Naive thymus-derived CD4-positive, alpha-beta T cell (primary cell): ENCODE results near the gene VPS13C. TPM values are rescaled to one million over a fixed set of nuclear protein-coding genes. Genes with fewer than 3 reads are reported as not detected.
A peak's percentile ranks its signal among the peaks of the same experiment; 100 is the strongest.
"Not testable (repeated sequence)": the region's sequence is repeated elsewhere in the genome, so short reads cannot be mapped to it uniquely, and the experiment has no call there.

Source experiments
- ATAC-seq: fragments of 150-1000 bp; cut with Tn5 transposase; 2 replicates; pipeline ENCODE4 v1.10.0; 2021; ENCODE audit warnings: mild to moderate bottlenecking, moderate library complexity
- CTCF ChIA-PET: fragments of 350-600 bp; sonication (Branson Sonifier 250); formaldehyde crosslinking; loops from one replicate; lab custom pipeline; 2021; ENCODE audit warnings: antibody characterized with exemption; lab: Charles Lee
- POLR2A ChIA-PET: fragments of 350-600 bp; sonication (Branson Sonifier 250); formaldehyde crosslinking; loops from one replicate; lab custom pipeline; 2021; ENCODE audit warnings: antibody characterized with exemption, inconsistent platforms; lab: Charles Lee
- DNase-seq, 9 donors: peaks; one replicate each; pipeline versions ENCODE4 v3.0.0 to v3.0.0-alpha.2; 2020 to 2022; ENCODE audit warnings: mixed read lengths in 1 of 9
- H3K27ac ChIP-seq: one replicate; pipeline ENCODE4 v1.7.0; 2013; ENCODE audit warnings: mild to moderate bottlenecking, low read depth, low read length, moderate library complexity
- H3K27me3 ChIP-seq, 2 donors: one replicate each; pipeline ENCODE4 v1.7.0; 2013; ENCODE audit warnings: low read length in 2 of 2, mild to moderate bottlenecking in 2 of 2, moderate library complexity in 2 of 2; ENCODE audit not compliant: control insufficient read depth in 2 of 2, insufficient read depth in 2 of 2
- H3K36me3 ChIP-seq, 3 experiments: 1 replicate in 2 of 3; 2 replicates in 1 of 3; pipeline ENCODE4 v1.7.0; 2013; ENCODE audit warnings: low read length in 3 of 3, mild to moderate bottlenecking in 3 of 3, moderate library complexity in 1 of 3; ENCODE audit not compliant: insufficient read depth in 3 of 3, control insufficient read depth in 2 of 3
- H3K4me1 ChIP-seq, 2 donors: one replicate each; pipeline ENCODE4 v1.7.0; 2013; ENCODE audit warnings: low read length in 2 of 2, mild to moderate bottlenecking in 2 of 2, moderate library complexity in 1 of 2; ENCODE audit not compliant: control insufficient read depth in 2 of 2, insufficient read depth in 2 of 2
- H3K4me3 ChIP-seq: 2 replicates; pipeline ENCODE4 v1.7.0; 2013; ENCODE audit warnings: mild to moderate bottlenecking, low read length
- H3K9me3 ChIP-seq, 3 experiments: 1 replicate in 2 of 3; 2 replicates in 1 of 3; pipeline ENCODE4 v1.7.0; 2013; ENCODE audit warnings: low read length in 3 of 3; ENCODE audit not compliant: control insufficient read depth in 2 of 3
- H3K27ac Mint-ChIP-seq, 9 donors: one replicate each; pipeline ENCODE4 v1.8.0; 2020 to 2022; ENCODE audit warnings: mixed read lengths in 9 of 9, mild to moderate bottlenecking in 8 of 9, moderate library complexity in 5 of 9, inconsistent platforms in 2 of 9
- H3K27me3 Mint-ChIP-seq, 5 donors: one replicate each; pipeline ENCODE4 v1.8.0; 2021 to 2022; ENCODE audit warnings: mixed read lengths in 5 of 5, mild to moderate bottlenecking in 1 of 5
- H3K36me3 Mint-ChIP-seq, 5 donors: one replicate each; pipeline ENCODE4 v1.8.0; 2020 to 2022; ENCODE audit warnings: mixed read lengths in 5 of 5, mild to moderate bottlenecking in 3 of 5, inconsistent platforms in 1 of 5
- H3K4me1 Mint-ChIP-seq, 7 donors: one replicate each; pipeline ENCODE4 v1.8.0; 2020 to 2022; ENCODE audit warnings: mixed read lengths in 7 of 7, mild to moderate bottlenecking in 3 of 7, inconsistent platforms in 1 of 7
- H3K4me3 Mint-ChIP-seq, 10 donors: one replicate each; pipeline ENCODE4 v1.8.0; 2020 to 2022; ENCODE audit warnings: mild to moderate bottlenecking in 10 of 10, mixed read lengths in 10 of 10, moderate library complexity in 6 of 10, inconsistent platforms in 2 of 10
- H3K9me3 Mint-ChIP-seq, 11 donors: one replicate each; pipeline ENCODE4 v1.8.0; 2020 to 2022; ENCODE audit warnings: mixed read lengths in 11 of 11, mild to moderate bottlenecking in 4 of 11, inconsistent platforms in 1 of 11, moderate library complexity in 1 of 11
- intact Hi-C, 2 donors: fragments of 100-400 bp; cut with micrococcal nuclease; formaldehyde crosslinking; loops; one replicate each; pipeline ENCODE4 v1.15.1; 2023
- polyA plus RNA-seq, 2 donors: library from polyadenylated mRNA; unstranded; fragments of 300-500 nt; fragmentation: Illumina TruSeq; gene quantifications; one replicate each; pipeline ENCODE4 v1.2.3, GENCODE V29; 2021
- total RNA-seq, 6 experiments: library from RNA in 5 of 6; stranded (reverse) in 5 of 6; gene quantifications; 1 replicate in 5 of 6; 2 replicates in 1 of 6; pipeline ENCODE4 v1.2.3 and lab custom pipeline; 2021 to 2026

The VPS13C gene
- total and polyA plus RNA-seq, 7 experiments from 2014 or later, result 12.7 to 159 (median 108) TPM

DNA sequence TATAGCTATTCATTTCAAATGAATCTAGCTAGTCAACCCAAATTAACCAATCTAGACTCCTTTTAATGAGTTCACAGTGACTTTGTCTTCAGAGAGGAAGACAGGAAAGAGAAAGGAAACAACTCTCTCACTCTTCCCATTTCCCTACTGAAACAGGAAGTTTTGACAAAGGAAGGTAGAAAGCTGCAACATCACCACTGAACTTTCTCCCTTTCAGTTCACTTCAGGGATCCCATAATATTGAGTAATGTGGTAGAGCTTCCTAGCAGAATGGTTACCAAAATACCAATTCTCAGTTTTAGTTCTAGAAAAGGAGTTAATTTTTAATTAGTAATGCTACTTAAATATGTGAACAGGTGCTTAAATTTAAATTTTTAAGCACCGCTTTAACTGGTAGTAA is 7.5 kb downstream of the VPS13C start:
- no peaks in the 10 kb centered on the region for H3K9me3 ChIP-seq
- peaks cover 10 to 16% of the 10 kb centered on the region in 2 donors for H3K4me1 ChIP-seq
- H3K27ac ChIP-seq, result no peak overlapping the region
- Mint-ChIP-seq H3K4me3 (peak overlapping the region in 1 of 10 donors; percentile 55), H3K27ac (peak overlapping the region in 2 of 9 donors; percentile 26 to 34), H3K27me3 (no peaks in the 10 kb centered on the region), H3K9me3 (peaks cover 0 to 5% (median 0%) of the 10 kb centered on the region in 11 donors), H3K4me1 (peaks cover 33 to 74% (median 68%) of the 10 kb centered on the region in 7 donors), H3K36me3 (peaks cover 0 to 20% (median 5%) of the 10 kb centered on the region in 5 donors)
- ChIA-PET CTCF (interaction anchor here (0.9 to 1.9 kb wide), 2 partner anchors 14 to 85 kb away, joined by 5 read pairs; partner anchors contain the start of gene C2CD4A), POLR2A (no interaction called here)
- no peaks in the 10 kb centered on the region for H3K36me3 ChIP-seq
- H3K4me3 ChIP-seq, result no peak overlapping the region
- no peaks in the 10 kb centered on the region for H3K27me3 ChIP-seq
- intact Hi-C loops, result no loop called here
- DNase-seq (no peak), ATAC-seq (no peak)

DNA sequence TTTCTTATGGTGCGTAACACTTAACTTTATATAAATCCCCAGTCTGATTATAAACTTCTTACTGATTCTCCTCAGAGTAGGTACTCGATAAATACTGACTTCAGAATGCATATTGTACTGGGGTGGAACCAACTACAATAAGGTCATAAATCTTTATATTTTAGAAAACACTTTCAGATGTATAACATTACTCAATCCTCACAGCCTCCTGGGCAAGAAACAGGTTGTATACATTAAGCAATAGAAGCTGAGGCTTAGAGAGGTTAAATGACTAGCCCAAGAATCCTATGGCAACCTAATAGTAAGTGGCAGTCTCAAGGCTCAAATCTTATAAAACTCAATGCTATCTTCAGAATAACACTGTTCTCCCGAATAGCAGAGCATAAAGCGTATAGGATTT is 9.1 kb downstream of the VPS13C start:
- H3K4me1 ChIP-seq, result peaks cover 13 to 16% of the 10 kb centered on the region in 2 donors
- H3K27me3 ChIP-seq, result no peaks in the 10 kb centered on the region
- Mint-ChIP-seq H3K9me3 (peaks cover 0 to 5% (median 0%) of the 10 kb centered on the region in 11 donors), H3K4me1 (peaks cover 30 to 76% (median 67%) of the 10 kb centered on the region in 7 donors), H3K36me3 (peaks cover 0 to 13% (median 5%) of the 10 kb centered on the region in 5 donors), H3K4me3 (peak overlapping the region in 1 of 10 donors; percentile 12), H3K27me3 (no peaks in the 10 kb centered on the region), H3K27ac (no peak overlapping the region)
- ATAC-seq (no peak), DNase-seq (no peak)
- H3K9me3 ChIP-seq, result no peaks in the 10 kb centered on the region
- H3K36me3 ChIP-seq, result no peaks in the 10 kb centered on the region
- ChIA-PET CTCF (interaction anchor here (1.2 kb wide), 1 partner anchor 9 kb away, joined by 4 read pairs; the partner anchor contains the start of gene VPS13C), POLR2A (no interaction called here)
- intact Hi-C loops, result no loop called here
- H3K27ac ChIP-seq, result no peak overlapping the region
- no peak overlapping the region for H3K4me3 ChIP-seq

DNA sequence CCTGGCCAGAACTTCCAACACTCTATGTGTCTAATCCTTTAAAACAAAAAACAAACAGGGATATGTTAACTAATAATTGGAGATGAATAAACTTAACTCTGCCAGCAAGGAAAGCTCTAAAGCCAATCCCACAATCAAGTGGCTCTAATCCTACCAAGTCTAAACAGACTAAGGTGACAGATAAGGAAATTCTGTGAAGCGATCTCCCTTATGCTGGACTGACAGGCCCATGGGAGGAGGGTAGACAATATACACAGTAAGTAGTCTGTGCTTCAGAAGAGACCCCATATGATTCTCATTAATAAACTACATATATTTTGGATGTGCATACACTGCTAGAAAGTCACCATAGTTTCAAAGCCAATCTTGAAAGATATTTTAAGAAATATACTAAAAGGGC is 10.1 kb downstream of the VPS13C start:
- intact Hi-C loops, result no loop called here
- Mint-ChIP-seq H3K36me3 (peaks cover 0 to 13% (median 5%) of the 10 kb centered on the region in 5 donors), H3K4me3 (no peak overlapping the region), H3K27me3 (no peaks in the 10 kb centered on the region), H3K27ac (peak overlapping the region in 2 of 9 donors; percentile 4 to 61), H3K9me3 (peaks cover 0 to 5% (median 0%) of the 10 kb centered on the region in 11 donors), H3K4me1 (peaks cover 33 to 76% (median 67%) of the 10 kb centered on the region in 7 donors)
- ChIA-PET CTCF (no interaction called here), POLR2A (no interaction called here)
- Histone ChIP-seq H3K27me3 (no peaks in the 10 kb centered on the region), H3K9me3 (no peaks in the 10 kb centered on the region), H3K27ac (no peak overlapping the region), H3K36me3 (no peaks in the 10 kb centered on the region), H3K4me3 (no peak overlapping the region), H3K4me1 (peaks cover 10 to 15% of the 10 kb centered on the region in 2 donors)
- ATAC-seq (no peak), DNase-seq (no peak)

DNA sequence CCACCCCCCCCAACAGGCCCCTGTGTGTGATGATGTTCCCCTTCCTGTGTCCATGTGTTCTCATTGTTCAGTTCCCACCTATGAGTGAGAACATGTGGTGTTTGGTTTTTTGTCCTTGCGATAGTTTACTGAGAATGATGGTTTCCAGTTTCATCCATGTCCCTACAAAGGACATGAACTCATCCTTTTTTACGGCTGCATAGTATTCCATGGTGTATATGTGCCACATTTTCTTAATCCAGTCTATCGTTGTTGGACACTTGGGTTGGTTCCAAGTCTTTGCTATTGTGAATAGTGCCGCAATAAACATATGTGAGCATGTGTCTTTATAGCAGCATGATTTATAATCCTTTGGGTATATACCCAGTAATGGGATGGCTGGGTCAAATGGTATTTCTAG is 12.0 kb downstream of the VPS13C start:
- DNase-seq, H3K9me3 ChIP-seq, H3K27me3 Mint-ChIP-seq, ATAC-seq, POLR2A ChIA-PET, H3K27ac Mint-ChIP-seq, H3K27ac ChIP-seq, H3K4me3 ChIP-seq, CTCF ChIA-PET, H3K36me3 ChIP-seq, intact Hi-C loops, H3K4me1 ChIP-seq, H3K4me3 Mint-ChIP-seq, H3K9me3 Mint-ChIP-seq, H3K27me3 ChIP-seq: not testable (repeated sequence)
- peaks cover 18 to 62% (median 54%) of the 10 kb centered on the region in 7 donors for H3K4me1 Mint-ChIP-seq
- H3K36me3 Mint-ChIP-seq, result peaks cover 0 to 16% (median 5%) of the 10 kb centered on the region in 5 donors

DNA sequence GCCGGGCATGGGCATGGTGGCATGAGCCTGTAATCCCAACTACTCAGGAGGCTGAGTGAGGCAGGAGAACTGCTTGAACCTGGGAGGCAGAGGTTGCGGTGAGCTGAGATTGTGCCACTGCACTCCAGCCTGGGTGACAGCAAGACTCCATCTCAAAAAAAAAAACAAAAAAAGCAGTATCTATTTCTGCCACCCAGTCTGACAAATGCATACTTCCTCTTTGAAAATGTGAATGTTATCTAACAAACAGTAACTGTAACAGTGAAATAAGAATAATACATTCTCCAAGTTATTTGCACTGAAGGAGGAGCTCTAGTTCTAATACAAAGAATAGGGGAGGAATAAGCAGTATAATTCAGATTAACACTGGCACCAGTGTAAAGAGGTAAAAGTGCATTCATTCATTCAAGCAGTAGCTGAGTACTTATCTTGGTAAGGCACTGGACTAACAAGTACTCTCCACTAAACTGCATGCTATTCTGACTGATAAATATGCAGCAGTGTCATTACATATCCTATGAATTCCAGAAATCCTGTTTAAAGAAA is 12.9 kb downstream of the VPS13C start:
- POLR2A ChIA-PET, result no interaction called here
- peaks cover 16 to 54% (median 47%) of the 10 kb centered on the region in 7 donors for H3K4me1 Mint-ChIP-seq
- H3K27ac ChIP-seq, result no peak overlapping the region

DNA sequence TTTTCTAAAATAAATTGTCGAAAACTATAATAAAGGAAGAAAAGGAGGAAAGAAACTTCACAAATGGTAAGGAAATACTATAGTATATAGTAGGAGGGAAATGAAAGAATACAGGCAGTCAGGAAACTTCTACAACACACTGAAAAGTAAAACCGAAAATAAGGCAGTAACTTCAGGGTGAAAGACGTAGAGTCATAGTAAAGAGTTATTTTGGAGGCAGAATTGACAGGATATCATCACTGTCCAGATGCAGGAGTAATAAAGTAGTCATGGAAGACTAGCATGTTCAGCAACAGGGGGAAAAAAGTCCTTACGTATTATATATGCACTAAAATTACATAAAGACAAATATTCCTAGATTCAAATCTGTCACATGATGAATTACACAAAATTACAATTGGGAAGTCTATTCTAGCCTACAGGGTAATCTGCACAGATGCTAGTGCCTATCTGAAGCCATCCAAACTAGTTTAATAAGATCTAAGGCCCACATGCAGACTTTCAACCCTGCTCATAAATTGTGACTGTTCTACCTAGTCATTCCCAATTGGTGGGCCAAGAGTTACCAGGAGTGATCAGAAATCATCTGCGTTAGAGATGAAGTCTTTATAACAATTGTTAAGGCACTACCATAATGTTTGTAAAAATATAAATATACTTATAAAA is 14.0 kb downstream of the VPS13C start:
- Mint-ChIP-seq H3K27ac (peak overlapping the region in 6 of 9 donors; percentile 2 to 80 (median 41)), H3K36me3 (peaks cover 0 to 13% (median 5%) of the 10 kb centered on the region in 5 donors), H3K9me3 (peaks cover 0 to 5% (median 0%) of the 10 kb centered on the region in 11 donors), H3K4me3 (peak overlapping the region in 9 of 10 donors; percentile 5 to 83 (median 57)), H3K27me3 (no peaks in the 10 kb centered on the region), H3K4me1 (peaks cover 16 to 43% (median 36%) of the 10 kb centered on the region in 7 donors)
- no peak overlapping the region for H3K27ac ChIP-seq
- H3K4me3 ChIP-seq, result no peak overlapping the region
- no peaks in the 10 kb centered on the region for H3K9me3 ChIP-seq
- no peaks in the 10 kb centered on the region for H3K27me3 ChIP-seq
- peaks cover 0 to 4% (median 0%) of the 10 kb centered on the region in 3 experiments for H3K36me3 ChIP-seq
- CTCF ChIA-PET, result no interaction called here
- POLR2A ChIA-PET, result interaction anchor here (0.6 to 1.5 kb wide), 2 partner anchors 12 to 13 kb away, joined by 3 read pairs; no protein-coding TSS in a partner anchor
- DNase-seq (no peak), ATAC-seq (peak; percentile 63)
- peaks cover 0 to 9% of the 10 kb centered on the region in 2 donors for H3K4me1 ChIP-seq
- intact Hi-C loops, result loop anchor here (1.0 to 2.0 kb wide), 2 partner anchors 13 to 15 kb away; partner anchors contain the start of gene VPS13C (in 1 of the 2)

More for the DNA sequence above, 12.9 kb downstream of the VPS13C start:
- no peaks in the 10 kb centered on the region for H3K27me3 ChIP-seq
- Mint-ChIP-seq H3K9me3 (peaks cover 0 to 5% (median 0%) of the 10 kb centered on the region in 11 donors), H3K4me3 (peak overlapping the region in 2 of 10 donors; percentile 20 to 23), H3K27ac (peak overlapping the region in 2 of 9 donors; percentile 11 to 32), H3K27me3 (no peaks in the 10 kb centered on the region), H3K36me3 (peaks cover 0 to 16% (median 5%) of the 10 kb centered on the region in 5 donors)
- no peak overlapping the region for H3K4me3 ChIP-seq
- H3K36me3 ChIP-seq, result no peaks in the 10 kb centered on the region
- H3K9me3 ChIP-seq, result no peaks in the 10 kb centered on the region
- no peak for DNase-seq
- CTCF ChIA-PET, result no interaction called here
- ATAC-seq, result peak; percentile 29
- intact Hi-C loops, result loop anchor here in 1 of 2 donors (2.0 kb wide), 1 partner anchor 13 kb away; the partner anchor contains the start of gene VPS13C
- peaks cover 0 to 9% of the 10 kb centered on the region in 2 donors for H3K4me1 ChIP-seq
